WTC11 (cell line): ENCODE measurements around the gene MECR. TPM values are rescaled to one million over a fixed set of nuclear protein-coding genes. Genes with fewer than 3 reads are reported as not detected.

Experiments
- ATAC-seq: fragments of 200-7000 bp; cut with Tn5 transposase; 2 replicates; pipeline ENCODE4 v1.10.0; 2021; ENCODE audit warnings: mild to moderate bottlenecking, moderate library complexity
- CTCF ChIA-PET: fragments of 300-600 bp; sonication (Branson Sonifier 250); formaldehyde crosslinking; loops from one replicate; lab custom pipeline; 2021; ENCODE audit warnings: antibody characterized with exemption; lab: Charles Lee
- POLR2A ChIA-PET: fragments of 350-600 bp; sonication (Branson Sonifier 250); formaldehyde crosslinking; loops from one replicate; lab custom pipeline; 2021; ENCODE audit warnings: antibody characterized with exemption; lab: Charles Lee
- DNase-seq: peaks from one replicate; pipeline ENCODE4 v3.0.0; 2021; ENCODE audit warnings: low spot score
- H3K27ac Mint-ChIP-seq: 2 replicates; pipeline ENCODE4 v1.8.0; 2021; ENCODE audit warnings: mixed read lengths
- H3K27me3 Mint-ChIP-seq: 2 replicates; pipeline ENCODE4 v1.8.0; 2021; ENCODE audit warnings: low read depth, mild to moderate bottlenecking, moderate library complexity, mixed read lengths
- H3K36me3 Mint-ChIP-seq: 2 replicates; pipeline ENCODE4 v1.8.0; 2021; ENCODE audit warnings: mixed read lengths
- H3K4me1 Mint-ChIP-seq: 2 replicates; pipeline ENCODE4 v1.8.0; 2022; ENCODE audit warnings: mixed read lengths
- H3K4me3 Mint-ChIP-seq: 2 replicates; pipeline ENCODE4 v1.8.0; 2021; ENCODE audit warnings: mild to moderate bottlenecking, moderate library complexity, mixed read lengths
- H3K9me3 Mint-ChIP-seq: 2 replicates; pipeline ENCODE4 v1.8.0; 2021; ENCODE audit warnings: mixed read lengths
- AFF4 ChIP-seq: sonication (generic); formaldehyde crosslinking; IDR thresholded peaks from 2 replicates; pipeline ENCODE4 v1.8.1; 2023; ENCODE audit warnings: mild to moderate bottlenecking, missing genetic modification reagents, borderline replicate concordance
- ATF6 ChIP-seq: sonication (generic); formaldehyde crosslinking; IDR thresholded peaks from 2 replicates; pipeline ENCODE4 v1.8.1; 2023; ENCODE audit warnings: mild to moderate bottlenecking, missing genetic modification reagents
- CREB1 ChIP-seq: sonication (generic); formaldehyde crosslinking; IDR thresholded peaks from 2 replicates; pipeline ENCODE4 v1.8.0; 2023; ENCODE audit warnings: mild to moderate bottlenecking, missing genetic modification reagents
- EMX1 ChIP-seq: fragments of 250-450 bp; sonication (Bioruptor Pico); IDR thresholded peaks from 2 replicates; pipeline ENCODE4 v1.8.0; 2021; ENCODE audit warnings: mild to moderate bottlenecking
- GRHL2 ChIP-seq: fragments of 250-450 bp; sonication (Bioruptor Pico); IDR thresholded peaks from 2 replicates; pipeline ENCODE4 v1.8.0; 2022; ENCODE audit warnings: mild to moderate bottlenecking, moderate library complexity; ENCODE audit not compliant: insufficient replicate concordance, severe bottlenecking
- GTF2I ChIP-seq: fragments of 250-450 bp; sonication (Bioruptor Pico); conservative IDR thresholded peaks from 2 replicates; pipeline ENCODE4 v1.4.0; 2021; ENCODE audit warnings: mild to moderate bottlenecking
- HMGA2 ChIP-seq: fragments of 250-450 bp; sonication (Bioruptor Pico); IDR thresholded peaks from 2 replicates; pipeline ENCODE4 v1.4.0; 2021; ENCODE audit warnings: mild to moderate bottlenecking, moderate library complexity
- JAZF1 ChIP-seq: fragments of 250-450 bp; sonication (Bioruptor Pico); IDR thresholded peaks from 2 replicates; pipeline ENCODE4 v1.9.0; 2021; ENCODE audit warnings: moderate library complexity, mild to moderate bottlenecking, inconsistent platforms
- MAX ChIP-seq: sonication (generic); formaldehyde crosslinking; IDR thresholded peaks from 2 replicates; pipeline ENCODE4 v1.8.0; 2022; ENCODE audit warnings: mild to moderate bottlenecking, missing genetic modification reagents
- MYBL2 ChIP-seq: sonication (generic); formaldehyde crosslinking; IDR thresholded peaks from 2 replicates; pipeline ENCODE4 v1.8.1; 2023; ENCODE audit warnings: mild to moderate bottlenecking, moderate library complexity, missing genetic modification reagents
- NR2C2 ChIP-seq: sonication (generic); formaldehyde crosslinking; IDR thresholded peaks from 2 replicates; pipeline ENCODE4 v1.8.0; 2022; ENCODE audit warnings: mild to moderate bottlenecking, missing genetic modification reagents
- RELA ChIP-seq: sonication (generic); formaldehyde crosslinking; IDR thresholded peaks from 2 replicates; pipeline ENCODE4 v1.8.1; 2022; ENCODE audit warnings: missing genetic modification reagents, mild to moderate bottlenecking, borderline replicate concordance
- SMAD3 ChIP-seq: sonication (generic); formaldehyde crosslinking; IDR thresholded peaks from 2 replicates; pipeline ENCODE4 v1.8.0; 2022; ENCODE audit warnings: missing genetic modification reagents, mild to moderate bottlenecking, borderline replicate concordance
- SMAD4 ChIP-seq: sonication (generic); formaldehyde crosslinking; IDR thresholded peaks from 2 replicates; pipeline ENCODE4 v1.8.0; 2022; ENCODE audit warnings: mild to moderate bottlenecking, missing genetic modification reagents
- SP1 ChIP-seq: sonication (generic); formaldehyde crosslinking; conservative IDR thresholded peaks from 2 replicates; pipeline ENCODE4 v1.8.1; 2022; ENCODE audit warnings: missing genetic modification reagents
- TEAD4 ChIP-seq: sonication (generic); formaldehyde crosslinking; IDR thresholded peaks from 2 replicates; pipeline ENCODE4 v1.8.0; 2022; ENCODE audit warnings: mild to moderate bottlenecking, missing genetic modification reagents
- USF1 ChIP-seq: sonication (generic); formaldehyde crosslinking; IDR thresholded peaks from 2 replicates; pipeline ENCODE4 v1.8.0; 2022; ENCODE audit warnings: mild to moderate bottlenecking, missing genetic modification reagents
- ZBTB21 ChIP-seq: sonication (generic); formaldehyde crosslinking; IDR thresholded peaks from 2 replicates; pipeline ENCODE4 v1.8.1; 2023; ENCODE audit warnings: mild to moderate bottlenecking, missing genetic modification reagents, borderline replicate concordance
- ZBTB43 ChIP-seq: sonication (generic); formaldehyde crosslinking; IDR thresholded peaks from 2 replicates; pipeline ENCODE4 v1.8.1; 2023; ENCODE audit warnings: mild to moderate bottlenecking, missing genetic modification reagents
- ZMAT4 ChIP-seq: fragments of 250-450 bp; sonication (Bioruptor Pico); IDR thresholded peaks from 2 replicates; pipeline ENCODE4 v1.9.0; 2021; ENCODE audit warnings: mild to moderate bottlenecking
- ZNF317 ChIP-seq: sonication (generic); formaldehyde crosslinking; IDR thresholded peaks from 2 replicates; pipeline ENCODE4 v1.8.1; 2023; ENCODE audit warnings: low read depth, mild to moderate bottlenecking, moderate library complexity, missing genetic modification reagents, borderline replicate concordance
- ZNF671 ChIP-seq: fragments of 250-450 bp; sonication (Bioruptor Pico); IDR thresholded peaks from 2 replicates; pipeline ENCODE4 v1.8.0; 2021; ENCODE audit warnings: mild to moderate bottlenecking
- total RNA-seq: library from RNA; stranded (reverse); gene quantifications from 3 replicates; pipeline ENCODE4 v1.2.3, GENCODE V29; 2021

The MECR gene
- total RNA-seq, 1 experiment from 2014 or later = 37.6 TPM

GRCh38 chr1:29269382-29269781 lies 38.6 kb upstream of the MECR start:
- CTCF ChIA-PET = interaction anchor here (1.2 to 3.6 kb wide), 2 partner anchors 9 to 12 kb away, joined by 5 to 13 read pairs; no protein-coding TSS in a partner anchor
- ATAC-seq (no peak), DNase-seq (no peak)
- H3K9me3 Mint-ChIP-seq = no peaks in the 10 kb centered on the region
- no peak overlapping the region for H3K4me3 Mint-ChIP-seq
- POLR2A ChIA-PET = no interaction called here
- H3K27me3 Mint-ChIP-seq = no peaks in the 10 kb centered on the region
- H3K36me3 Mint-ChIP-seq = peaks cover 7% of the 10 kb centered on the region; the same call in 1 of the 2 replicates
- peaks cover 24% of the 10 kb centered on the region for H3K4me1 Mint-ChIP-seq
- TF ChIP-seq SMAD4 (CRISPR knock-in tag) (no peak), SP1 (no peak), USF1 (CRISPR knock-in tag) (no peak)
- TF ChIP-seq, all 79 proteins: peak for 0
- no peak overlapping the region for H3K27ac Mint-ChIP-seq

GRCh38 chr1:29267321-29268070 lies 36.8 kb upstream of the MECR start:
- DNase-seq (no peak), ATAC-seq (no peak)
- Mint-ChIP-seq H3K27ac (no peak overlapping the region), H3K9me3 (peaks cover 4% of the 10 kb centered on the region), H3K4me3 (no peak overlapping the region), H3K36me3 (peaks cover 13% of the 10 kb centered on the region; the same call in 1 of the 2 replicates), H3K4me1 (peaks cover 20% of the 10 kb centered on the region), H3K27me3 (no peaks in the 10 kb centered on the region)
- ChIA-PET POLR2A (no interaction called here), CTCF (interaction anchor here (1.5 kb wide), 1 partner anchor 10 kb away, joined by 5 read pairs; no protein-coding TSS in a partner anchor)
- no peak for TF ChIP-seq JAZF1
- TF ChIP-seq AFF4 (CRISPR knock-in tag) = no peak
- TF ChIP-seq MYBL2 (CRISPR knock-in tag) = no peak
- TF ChIP-seq ZNF317 = no peak
- TF ChIP-seq ZNF671 (CRISPR knock-in tag) = no peak
- TF ChIP-seq TEAD4 (CRISPR knock-in tag) = no peak
- TF ChIP-seq SP1 = no peak
- TF ChIP-seq ZBTB43 (CRISPR knock-in tag) = no peak
- TF ChIP-seq CREB1 = no peak
- no peak for TF ChIP-seq GRHL2 (CRISPR knock-in tag)
- TF ChIP-seq SMAD3 (CRISPR knock-in tag) = no peak
- no peak for TF ChIP-seq RELA (CRISPR knock-in tag)
- TF ChIP-seq NR2C2 (CRISPR knock-in tag) = no peak
- TF ChIP-seq EMX1 = no peak

GRCh38 chr1:29266912-29267311 lies 36.2 kb upstream of the MECR start:
- H3K27me3 Mint-ChIP-seq = peaks cover under 1% of the 10 kb centered on the region; the same call in 1 of the 2 replicates
- peaks cover 13% of the 10 kb centered on the region; the same call in 1 of the 2 replicates for H3K36me3 Mint-ChIP-seq
- no peak overlapping the region for H3K4me3 Mint-ChIP-seq
- H3K4me1 Mint-ChIP-seq = peaks cover 14% of the 10 kb centered on the region
- no peak for ATAC-seq
- peaks cover 4% of the 10 kb centered on the region for H3K9me3 Mint-ChIP-seq
- no peak overlapping the region for H3K27ac Mint-ChIP-seq
- no peak for DNase-seq
- CTCF ChIA-PET = interaction anchor here (1.5 kb wide), 1 partner anchor 9 kb away, joined by 5 read pairs; no protein-coding TSS in a partner anchor
- POLR2A ChIA-PET = no interaction called here
- TF ChIP-seq USF1 (CRISPR knock-in tag) (no peak), ZBTB21 (CRISPR knock-in tag) (no peak), RELA (CRISPR knock-in tag) (no peak), ZMAT4 (CRISPR knock-in tag) (no peak), ATF6 (CRISPR knock-in tag) (no peak), GTF2I (CRISPR knock-in tag) (no peak), MAX (CRISPR knock-in tag) (no peak), HMGA2 (CRISPR knock-in tag) (no peak)
